ENCODE results near the gene ADSS1.

The ADSS1 gene

GRCh38 chr14:104689109-104689880 is 34.7 kb upstream of the ADSS1 start, which contains the start of gene INF2:
Gene INF2, plus strand, starts transcription at chr14:104689618. Its CDS starts 11,748 bp downstream, at chr14:104701366.
- TF ChIP-seq CTCF (IDR thresholded peaks at IDR 0.05; ENCODE audit: borderline replicate concordance, insufficient read depth, low read depth, low read length): no peak
- H3K4me3 ChIP-seq (ENCODE audit: low read depth, low read length): peak within 1 kb of the TSS; percentile 74

DNA sequence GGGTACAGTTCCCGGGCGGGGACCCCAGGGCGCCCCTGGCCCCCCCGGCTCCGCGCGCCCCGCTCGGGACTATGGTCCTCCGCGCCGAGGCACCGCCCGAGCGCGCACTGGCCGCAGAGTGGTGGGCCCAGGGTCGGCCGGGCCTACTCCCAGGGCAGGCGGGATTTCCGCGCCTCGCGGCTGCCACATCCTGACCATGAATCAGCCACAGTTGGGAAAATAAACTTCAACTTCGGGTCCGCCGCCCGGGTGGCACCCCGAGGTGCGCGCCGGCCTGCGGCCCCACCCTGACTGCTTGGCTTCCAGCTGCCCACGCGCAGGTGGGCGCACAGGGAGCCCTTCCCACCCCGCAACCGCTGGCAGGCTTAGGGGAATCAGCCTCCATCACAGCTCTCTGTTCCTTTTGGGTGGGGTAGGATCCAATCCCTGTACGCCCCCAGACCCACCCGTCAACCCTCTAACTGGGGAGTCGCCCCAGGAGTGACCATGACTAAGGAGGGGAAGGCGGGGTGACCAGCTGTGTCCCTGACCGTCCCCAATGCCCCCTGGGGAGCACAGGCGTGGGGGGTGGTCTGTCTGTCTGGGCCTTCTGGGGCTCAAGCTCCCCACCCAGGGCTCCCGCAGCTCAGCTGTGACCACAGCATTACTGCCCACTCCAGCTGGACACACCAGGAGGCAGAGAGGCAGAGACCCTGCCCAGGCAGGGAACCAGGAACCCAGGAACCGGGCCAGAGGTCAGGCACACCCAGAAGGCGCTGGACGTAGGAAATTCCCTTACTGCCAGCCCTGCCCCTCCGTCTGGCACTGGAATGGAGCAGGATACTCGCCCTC is 33.9 kb upstream of the ADSS1 start:
- no peak for TF ChIP-seq CTCF (IDR thresholded peaks at IDR 0.05; ENCODE audit: borderline replicate concordance, insufficient read depth, low read depth, low read length)
- H3K4me3 ChIP-seq (ENCODE audit: low read depth, low read length): peak overlapping the region; percentile 74

GRCh38 chr14:104690861-104691455 is 33.1 kb upstream of the ADSS1 start:
- H3K4me3 ChIP-seq (ENCODE audit: low read depth, low read length): peak overlapping the region; percentile 74

DNA sequence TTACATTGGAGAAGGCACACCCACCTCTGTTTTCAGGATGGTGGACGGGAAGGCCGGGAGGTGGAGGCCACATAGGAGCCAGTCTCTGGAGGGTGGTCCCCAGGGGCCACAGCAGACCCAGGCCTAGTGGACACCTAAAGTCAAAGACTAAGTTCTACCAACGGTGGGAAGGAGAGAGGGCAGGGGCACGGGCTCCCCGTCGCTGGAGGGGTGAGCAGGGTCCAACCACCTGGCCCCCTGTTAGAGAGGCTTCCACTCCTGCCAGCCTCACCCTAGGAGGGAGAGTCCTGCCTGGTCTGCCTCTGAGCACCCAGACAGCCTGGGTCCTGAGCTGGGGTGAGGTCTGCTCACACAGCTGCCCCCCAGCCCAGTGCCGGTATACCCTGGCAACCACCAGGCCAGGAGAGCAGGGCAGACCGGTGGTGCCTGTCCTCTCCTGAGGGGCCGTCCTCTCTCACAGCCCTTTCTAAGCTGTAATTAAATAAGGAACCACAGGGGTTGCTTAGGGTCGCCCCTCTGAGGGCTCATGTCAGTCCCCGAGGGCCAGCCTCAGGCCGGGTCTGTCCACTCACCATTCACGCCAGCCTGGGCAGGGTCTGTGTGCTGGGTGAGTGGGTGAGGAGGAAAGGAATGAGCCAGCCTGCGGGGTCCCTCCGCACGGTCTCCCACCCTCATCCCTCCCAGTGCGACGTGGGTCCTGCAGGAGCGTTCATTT is 32.3 kb upstream of the ADSS1 start:
- H3K4me3 ChIP-seq (ENCODE audit: low read depth, low read length): no peak overlapping the region
- no peak for TF ChIP-seq CTCF (IDR thresholded peaks at IDR 0.05; ENCODE audit: borderline replicate concordance, insufficient read depth, low read depth, low read length)

More at GRCh38 chr14:104690861-104691455, 33.1 kb upstream of the ADSS1 start:
- TF ChIP-seq CTCF (IDR thresholded peaks at IDR 0.05; ENCODE audit: borderline replicate concordance, insufficient read depth, low read depth, low read length): no peak

DNA sequence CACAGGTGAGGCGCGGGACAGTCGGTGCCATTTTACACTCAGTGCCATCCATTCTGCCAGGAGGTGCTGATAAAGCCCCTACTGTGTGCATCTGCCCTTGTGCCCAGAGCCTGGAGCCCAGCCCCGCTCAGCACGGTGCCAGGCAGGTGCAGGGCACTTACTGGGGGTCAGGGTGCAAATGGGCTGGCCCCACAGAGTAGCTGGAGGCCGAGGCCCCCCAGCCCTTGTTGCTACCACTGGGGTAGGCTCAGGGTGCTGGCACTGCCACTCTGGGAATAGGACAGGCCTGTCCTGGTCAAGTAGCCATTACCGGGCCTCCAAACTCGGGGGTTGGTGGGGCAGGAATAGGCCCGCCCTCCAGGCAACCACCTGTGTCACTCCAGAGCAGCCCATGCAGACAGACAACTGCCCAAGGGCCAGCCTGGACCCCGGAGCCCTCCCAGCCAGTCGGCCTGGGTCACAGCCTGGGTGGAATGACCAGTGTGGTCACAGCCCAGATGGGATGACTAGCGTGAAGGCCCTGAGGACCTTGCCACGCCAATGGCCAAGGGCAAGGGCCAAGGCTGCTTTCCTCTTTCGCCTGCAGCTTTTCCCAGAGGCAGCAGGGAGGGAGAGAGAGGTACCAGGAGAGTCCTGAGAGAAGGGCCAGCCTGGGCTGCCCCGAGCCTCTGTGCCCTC is 31.6 kb upstream of the ADSS1 start:
- no peak overlapping the region for H3K4me3 ChIP-seq (ENCODE audit: low read depth, low read length)
- no peak for TF ChIP-seq CTCF (IDR thresholded peaks at IDR 0.05; ENCODE audit: borderline replicate concordance, insufficient read depth, low read depth, low read length)

GRCh38 chr14:104692939-104693315 is 31.1 kb upstream of the ADSS1 start:
- H3K4me3 ChIP-seq (ENCODE audit: low read depth, low read length): no peak overlapping the region
- TF ChIP-seq CTCF (IDR thresholded peaks at IDR 0.05; ENCODE audit: borderline replicate concordance, insufficient read depth, low read depth, low read length): no peak

Data from GM12875 (cell line).